SK-N-SH (cell line): Measurements from ENCODE around the gene RHOT2.
A peak's percentile ranks its signal among the peaks of the same experiment; 100 is the strongest.

Experiments used
- EP300 ChIP-seq, 2 experiments: IDR thresholded peaks; 2 replicates each; pipeline versions ENCODE4 v1.4.0 to v1.6.1; 2012; ENCODE audit warnings: borderline replicate concordance in 1 of 2, low read depth in 1 of 2, low read length in 1 of 2
- JUND ChIP-seq: IDR thresholded peaks from 2 replicates; pipeline ENCODE4 v1.4.0; 2012
- RFX5 ChIP-seq: IDR thresholded peaks from 2 replicates; pipeline ENCODE4 v1.6.1; 2012; ENCODE audit warnings: mild to moderate bottlenecking, improper control_type of control experiment, low read length
- YY1 ChIP-seq: IDR thresholded peaks from 2 replicates; pipeline ENCODE4 v1.4.0; 2012; ENCODE audit warnings: low read depth, mild to moderate bottlenecking
- TF ChIP-seq, protein P1 (sequence below): fragments of 200-600 bp; sonication (generic); IDR thresholded peaks from 2 replicates; pipeline ENCODE4 v1.6.1; 2017; ENCODE audit warnings: antibody characterized with exemption, mild to moderate bottlenecking, moderate library complexity
- TF ChIP-seq, protein P2 (sequence below): IDR thresholded peaks from 2 replicates; pipeline ENCODE4 v1.4.0; 2012; ENCODE audit warnings: low read depth

DNA sequence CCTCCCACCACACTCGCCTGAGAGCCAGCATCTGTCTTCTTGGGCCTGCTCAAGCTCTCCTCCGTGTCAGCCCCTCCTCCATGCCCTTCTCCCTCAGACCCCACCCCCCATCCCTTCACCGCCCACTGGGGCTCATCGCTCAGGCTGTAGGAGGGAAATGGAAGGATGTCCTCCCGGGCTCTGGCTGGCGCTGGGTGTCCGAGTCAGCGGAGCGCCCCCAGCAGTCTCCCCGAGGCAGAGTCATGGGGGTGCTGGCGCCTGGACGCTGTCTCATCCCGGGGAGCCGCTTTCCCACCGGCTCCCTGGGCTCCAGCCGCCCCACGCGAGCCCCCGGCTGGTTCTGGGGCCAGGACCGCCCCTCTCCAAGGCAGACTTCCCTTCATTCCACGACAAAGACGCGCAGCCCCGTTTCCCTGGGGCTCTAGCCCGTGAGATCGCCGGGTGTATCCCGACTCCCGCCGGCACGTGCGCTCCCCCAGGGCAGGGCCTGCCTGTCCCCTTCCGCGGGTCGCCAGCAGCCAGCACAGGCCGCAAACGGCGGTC is 52.6 kb downstream of the RHOT2 start:
- TF ChIP-seq, protein P1, sequence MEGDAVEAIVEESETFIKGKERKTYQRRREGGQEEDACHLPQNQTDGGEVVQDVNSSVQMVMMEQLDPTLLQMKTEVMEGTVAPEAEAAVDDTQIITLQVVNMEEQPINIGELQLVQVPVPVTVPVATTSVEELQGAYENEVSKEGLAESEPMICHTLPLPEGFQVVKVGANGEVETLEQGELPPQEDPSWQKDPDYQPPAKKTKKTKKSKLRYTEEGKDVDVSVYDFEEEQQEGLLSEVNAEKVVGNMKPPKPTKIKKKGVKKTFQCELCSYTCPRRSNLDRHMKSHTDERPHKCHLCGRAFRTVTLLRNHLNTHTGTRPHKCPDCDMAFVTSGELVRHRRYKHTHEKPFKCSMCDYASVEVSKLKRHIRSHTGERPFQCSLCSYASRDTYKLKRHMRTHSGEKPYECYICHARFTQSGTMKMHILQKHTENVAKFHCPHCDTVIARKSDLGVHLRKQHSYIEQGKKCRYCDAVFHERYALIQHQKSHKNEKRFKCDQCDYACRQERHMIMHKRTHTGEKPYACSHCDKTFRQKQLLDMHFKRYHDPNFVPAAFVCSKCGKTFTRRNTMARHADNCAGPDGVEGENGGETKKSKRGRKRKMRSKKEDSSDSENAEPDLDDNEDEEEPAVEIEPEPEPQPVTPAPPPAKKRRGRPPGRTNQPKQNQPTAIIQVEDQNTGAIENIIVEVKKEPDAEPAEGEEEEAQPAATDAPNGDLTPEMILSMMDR, result peak; percentile 43
- TF ChIP-seq JUND, result 0 out of 2 replicates have a peak, but pooled peaks have one; percentile 2
- no peak for TF ChIP-seq RFX5
- no peak for TF ChIP-seq EP300 (IDR thresholded peaks at IDR 0.05; ENCODE audit: borderline replicate concordance in 1 of 2, low read depth in 1 of 2, low read length in 1 of 2)
- TF ChIP-seq, protein P2, sequence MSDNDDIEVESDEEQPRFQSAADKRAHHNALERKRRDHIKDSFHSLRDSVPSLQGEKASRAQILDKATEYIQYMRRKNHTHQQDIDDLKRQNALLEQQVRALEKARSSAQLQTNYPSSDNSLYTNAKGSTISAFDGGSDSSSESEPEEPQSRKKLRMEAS, result peak; percentile 38
- peak; percentile 59; the same call in 1 of the 2 replicates for TF ChIP-seq YY1
